ENCODE measurements around the gene ATP6V1B1.

The ATP6V1B1 gene

GRCh38 chr2:70947556-70948184, 12.0 kb downstream of the ATP6V1B1 start:
- no peak for DNase-seq

- DNase-seq: peak; percentile 73
Measured at GRCh38 chr2:70948337-70949003, 12.8 kb downstream of the ATP6V1B1 start.

DNA sequence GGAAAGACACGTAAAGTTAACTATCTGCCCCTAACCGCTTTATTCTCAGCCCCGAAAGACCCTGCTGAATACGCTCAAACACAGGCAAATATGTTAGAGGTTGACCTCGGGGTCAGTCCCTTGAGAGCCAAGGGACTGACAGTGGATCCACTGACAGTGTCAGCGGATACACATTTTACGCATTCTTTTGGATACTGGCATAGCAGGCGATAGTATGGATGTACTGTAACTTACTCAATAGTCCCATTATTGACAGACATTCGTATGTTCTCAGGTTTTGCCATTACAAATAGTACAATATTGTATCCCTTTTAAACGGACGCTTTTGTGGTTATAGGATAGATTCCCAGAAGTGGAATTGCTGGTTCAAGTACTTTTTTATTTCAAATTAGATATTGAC, 13.4 kb downstream of the ATP6V1B1 start:
- no peak for DNase-seq

DNA sequence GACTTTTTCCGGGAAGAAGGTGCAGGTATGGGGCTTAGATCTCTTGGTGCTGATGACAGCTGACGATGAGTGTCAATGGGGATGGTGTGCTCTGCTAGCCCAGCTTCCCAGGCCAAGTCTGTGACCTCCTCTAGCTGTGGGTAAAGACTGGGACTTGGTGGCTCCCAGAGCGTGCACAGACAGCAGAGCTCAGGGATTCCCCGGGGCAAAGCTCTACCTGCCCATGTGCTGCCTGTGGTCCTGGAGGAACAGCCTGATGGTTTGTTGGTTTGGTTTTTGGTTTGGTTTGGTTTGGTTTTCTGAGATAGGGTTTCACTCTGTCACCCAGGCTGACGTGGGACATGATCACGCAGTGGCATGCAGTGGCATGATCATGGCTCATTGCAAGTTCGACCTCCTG, 19.2 kb downstream of the ATP6V1B1 start:
- no peak for DNase-seq

GRCh38 chr2:70956141-70956540, 20.4 kb downstream of the ATP6V1B1 start:
- no peak for DNase-seq

DNA sequence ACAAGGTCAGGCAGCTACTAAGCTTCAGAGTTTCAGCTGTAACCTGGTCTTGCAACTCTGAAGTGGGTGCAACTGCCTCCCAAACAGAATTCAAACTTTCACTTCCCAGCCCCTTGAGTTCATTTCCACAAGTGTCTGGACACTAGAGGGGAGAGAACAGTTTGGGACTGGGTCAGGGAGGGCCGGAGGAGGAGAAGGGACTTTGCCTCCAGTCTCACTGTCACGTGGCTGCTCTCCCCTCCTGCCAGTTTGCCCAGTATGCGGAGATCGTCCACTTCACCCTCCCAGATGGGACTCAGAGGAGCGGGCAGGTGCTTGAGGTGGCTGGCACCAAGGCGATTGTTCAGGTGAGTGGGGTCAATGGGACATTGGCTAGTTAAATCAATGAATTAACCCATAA, 22.1 kb downstream of the ATP6V1B1 start:
- no peak for DNase-seq

DNA sequence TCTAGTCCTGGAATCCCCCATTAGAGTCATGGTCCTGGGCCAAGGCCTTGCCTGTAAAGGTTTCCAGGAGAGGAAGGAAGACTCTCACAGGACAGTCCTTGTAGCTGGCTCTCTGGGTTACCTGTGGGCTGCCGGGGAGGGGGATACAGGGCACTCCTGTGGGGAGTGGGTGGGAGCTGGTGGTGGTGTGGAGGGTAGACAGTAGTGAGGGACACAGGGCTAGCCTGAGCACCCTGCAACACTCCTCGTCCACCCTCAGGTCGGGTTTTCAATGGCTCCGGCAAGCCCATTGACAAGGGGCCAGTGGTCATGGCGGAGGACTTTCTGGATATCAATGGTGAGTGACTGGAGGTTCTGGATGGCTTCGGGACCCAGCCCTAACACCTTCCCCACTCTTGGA, 23.1 kb downstream of the ATP6V1B1 start:
- DNase-seq: no peak

DNA sequence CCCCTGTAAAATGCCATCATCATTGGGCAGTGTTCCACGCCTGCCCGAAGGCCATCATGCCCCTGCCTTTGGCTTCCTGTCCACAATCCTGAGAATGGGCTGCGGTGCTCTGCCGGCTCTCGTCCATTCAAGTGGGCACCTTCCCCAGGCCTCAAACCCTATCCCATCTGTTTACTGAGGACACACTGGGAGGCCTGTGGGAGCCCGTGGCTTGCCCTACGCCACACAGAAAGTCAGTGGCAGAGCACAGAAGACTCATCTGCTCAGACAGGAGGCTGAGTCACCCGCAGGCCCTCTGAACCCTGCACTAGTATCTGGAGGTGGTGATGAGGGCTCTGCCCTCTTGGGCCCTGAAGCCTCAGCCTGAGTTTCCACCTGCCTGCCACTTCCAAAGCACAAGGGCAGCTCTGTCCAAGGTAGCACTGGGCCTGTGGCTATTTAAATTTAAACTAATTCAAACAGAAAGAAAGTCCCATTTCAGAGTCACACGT, 23.6 kb downstream of the ATP6V1B1 start:
- DNase-seq: no peak

DNA sequence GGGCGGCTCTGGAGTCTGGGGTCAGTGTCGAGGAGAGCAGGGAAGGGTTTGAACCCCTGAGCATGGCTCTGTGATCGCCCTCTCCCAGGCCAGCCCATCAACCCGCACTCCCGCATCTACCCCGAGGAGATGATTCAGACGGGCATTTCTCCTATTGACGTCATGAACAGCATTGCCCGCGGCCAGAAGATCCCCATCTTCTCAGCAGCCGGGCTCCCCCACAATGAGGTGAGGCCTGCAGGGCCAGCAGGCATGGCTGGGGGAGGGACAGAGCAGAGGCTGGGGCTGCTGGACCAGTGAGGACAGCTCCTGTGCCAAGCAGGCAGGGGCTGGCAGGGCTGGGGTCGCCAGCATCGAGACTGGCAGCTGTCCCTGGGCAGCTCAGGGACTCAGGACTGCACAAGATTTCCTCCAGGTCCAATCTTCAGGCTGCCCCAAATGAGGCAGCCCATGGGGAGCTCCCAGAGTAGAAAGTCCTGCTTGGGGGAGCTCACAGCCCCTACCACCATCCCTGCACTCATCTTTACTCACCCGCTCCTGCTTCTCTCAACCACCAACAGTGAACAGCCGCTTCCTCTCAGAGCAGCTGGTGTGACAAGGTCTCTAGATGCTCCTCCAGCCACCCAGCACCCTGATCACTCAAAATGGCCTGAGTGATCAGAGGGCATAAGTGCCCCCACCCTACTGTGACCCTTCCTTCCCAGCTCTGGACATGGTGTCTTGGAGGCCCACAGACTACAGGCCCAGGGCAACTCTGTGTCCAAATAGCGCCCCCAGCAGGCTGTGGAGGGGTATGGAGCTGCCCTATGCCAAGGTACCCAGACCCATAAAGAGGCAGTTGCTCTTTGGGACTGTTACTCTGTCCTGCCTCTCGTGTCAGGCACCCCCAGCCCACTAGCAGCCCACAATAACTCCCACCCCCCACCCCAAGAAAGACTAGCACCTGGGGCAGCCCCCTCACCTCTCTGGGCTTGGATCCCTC, 24.4 kb downstream of the ATP6V1B1 start:
- no peak for DNase-seq

- DNase-seq: no peak
Measured at GRCh38 chr2:70960833-70961647, 25.3 kb downstream of the ATP6V1B1 start.

DNA sequence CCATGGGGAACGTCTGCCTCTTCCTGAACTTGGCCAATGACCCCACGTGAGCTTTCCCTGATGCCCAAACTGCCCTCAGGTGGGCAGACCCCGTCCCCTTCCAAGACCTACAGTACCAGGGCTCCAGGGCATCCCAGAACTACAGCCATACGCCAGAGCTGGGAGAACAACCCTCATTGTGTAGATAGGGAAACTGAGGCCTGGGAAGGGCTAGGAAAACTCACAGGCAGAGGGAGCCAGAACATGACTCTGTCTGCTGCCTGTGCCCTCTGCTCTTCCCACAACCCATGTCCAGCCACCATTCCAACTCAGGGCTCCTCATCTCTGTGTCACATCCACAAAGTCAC, 25.9 kb downstream of the ATP6V1B1 start:
- no peak for DNase-seq

GRCh38 chr2:70962211-70962884, 26.6 kb downstream of the ATP6V1B1 start:
- no peak for DNase-seq

GRCh38 chr2:70962885-70963878, 27.5 kb downstream of the ATP6V1B1 start:
- DNase-seq: no peak

GRCh38 chr2:70964133-70964532, 28.4 kb downstream of the ATP6V1B1 start:
- DNase-seq: no peak

GRCh38 chr2:70964596-70965386, 29.1 kb downstream of the ATP6V1B1 start:
- DNase-seq: peak; percentile 80

- DNase-seq: no peak
Measured at GRCh38 chr2:70965506-70965905, 29.8 kb downstream of the ATP6V1B1 start.

DNA sequence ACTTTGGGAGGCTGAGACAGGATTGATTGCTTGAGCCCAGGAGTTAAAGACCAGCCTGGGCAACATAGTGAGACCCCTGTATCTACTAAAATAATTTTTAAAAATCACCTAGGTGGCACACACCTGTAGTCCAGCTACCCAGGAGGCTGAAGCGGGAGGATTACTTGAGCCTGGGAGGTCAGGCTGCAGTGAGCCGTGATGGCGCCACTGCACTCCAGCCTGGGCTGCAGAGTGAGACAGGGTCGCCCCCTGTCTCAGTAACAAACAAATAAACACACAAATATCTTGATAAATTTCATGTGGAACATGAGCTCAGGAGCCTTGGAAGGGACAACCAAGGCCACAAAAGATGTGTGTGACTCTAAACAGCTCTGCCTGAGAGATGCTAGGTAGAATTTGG, 31.0 kb downstream of the ATP6V1B1 start:
- no peak for DNase-seq

DNA sequence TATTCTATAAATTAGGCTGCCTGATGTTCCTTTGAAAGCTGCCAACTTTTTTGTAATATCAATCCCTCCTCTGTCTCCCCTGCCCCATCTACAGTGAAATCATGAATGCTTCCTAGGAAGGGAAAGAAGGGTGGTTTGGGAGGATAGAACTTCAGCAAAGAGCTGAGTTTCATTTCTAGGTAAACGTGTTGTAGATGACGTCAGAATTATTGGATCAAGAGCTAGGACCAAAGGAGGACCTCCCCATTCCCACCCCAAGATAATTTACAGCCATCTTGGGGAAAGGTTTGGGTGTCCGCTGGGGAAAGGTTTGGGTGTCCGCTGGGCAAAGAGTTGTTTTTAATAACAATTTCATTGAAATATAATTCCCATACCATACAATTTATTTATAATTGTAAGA, 31.5 kb downstream of the ATP6V1B1 start:
- no peak for DNase-seq

DNA sequence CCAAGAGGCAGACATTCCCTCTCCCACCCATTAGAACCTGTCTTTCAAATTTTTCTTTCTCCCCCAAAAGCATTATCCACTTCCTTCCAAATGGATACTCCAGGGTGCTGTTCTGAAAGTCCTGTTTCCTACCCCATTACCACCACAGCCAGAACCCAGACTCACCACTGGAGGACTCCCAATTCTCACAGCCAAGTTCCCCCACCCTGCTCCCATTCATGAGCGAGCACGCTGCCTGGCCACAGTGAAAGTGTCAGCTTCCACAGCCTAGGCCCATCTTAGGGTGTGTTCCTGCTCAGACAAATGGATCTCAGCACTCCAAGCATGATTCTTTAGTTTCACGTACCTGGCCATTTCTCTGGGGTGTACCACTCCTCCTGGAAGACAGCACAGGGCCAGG, 38.9 kb downstream of the ATP6V1B1 start:
- DNase-seq: no peak

GRCh38 chr2:70975237-70975636, 39.5 kb downstream of the ATP6V1B1 start:
- DNase-seq: no peak
